ENCODE data around the gene RTP4. TPM values are rescaled to one million over a fixed set of nuclear protein-coding genes. Genes with fewer than 3 reads are reported as not detected.

Gene RTP4
- total and polyA plus RNA-seq, 2 of the 8 experiments (the other 6 are each of a cell fraction or from before 2014, with no cell fraction given) = not detected

- CTCF ChIA-PET (ENCODE audit: partially characterized antibody) = interaction anchor here (0.6 to 1.3 kb wide), 5 partner anchors 36 to 348 kb away, joined by 3 read pairs; no protein-coding TSS in a partner anchor
- Histone ChIP-seq H3K56ac (replicated peaks; ENCODE audit: insufficient read length, low read depth, low read length) (no peak overlapping the region), H3K23ac (ENCODE audit: insufficient read length) (no peak overlapping the region), H3K79me1 (ENCODE audit: low read depth, low read length) (no peaks in the 10 kb centered on the region), H4K5ac (ENCODE audit: insufficient read length, low read depth, low read length) (no peak overlapping the region), H3K23me2 (ENCODE audit: low read depth, low read length) (no peaks in the 10 kb centered on the region), H4K91ac (replicated peaks; ENCODE audit: insufficient read length, low read length) (no peak overlapping the region), H4K20me1 (replicated peaks in 1 of 2; ENCODE audit: control insufficient read depth in 1 of 2, insufficient read depth in 2 of 2, low read length in 2 of 2) (no peaks in the 10 kb centered on the region), H3K9me3 (ENCODE audit: insufficient read depth in 2 of 2, low read depth in 1 of 2, low read length in 1 of 2) (peaks cover 0 to 7% of the 10 kb centered on the region in 2 experiments; a peak in 1 of 4 replicates), H2BK15ac (ENCODE audit: low read length) (no peak overlapping the region), H4K8ac (ENCODE audit: extremely low read depth, insufficient read depth, low read length) (no peak overlapping the region), H3K4me2 (ENCODE audit: insufficient read depth in 1 of 2, low read depth in 2 of 2, low read length in 2 of 2) (no peak overlapping the region), H2BK120ac (replicated peaks; ENCODE audit: low read depth, low read length) (no peak overlapping the region), H3K79me2 (ENCODE audit: control insufficient read depth in 1 of 2, insufficient read depth in 2 of 2, low read length in 2 of 2) (no peaks in the 10 kb centered on the region), H3K18ac (ENCODE audit: extremely low read depth, low read length) (no peak overlapping the region), H3K27ac (ENCODE audit: low read depth, low read length) (no peak overlapping the region), H3K4me1 (replicated peaks in 1 of 4; ENCODE audit: control insufficient read depth in 3 of 4, insufficient read depth in 4 of 4, low read length in 3 of 4) (peaks cover 0 to 8% (median 5%) of the 10 kb centered on the region in 4 experiments; a peak in 3 of 7 replicates), H2BK20ac (ENCODE audit: low read length) (no peak overlapping the region), H3K9ac (replicated peaks in 1 of 4; ENCODE audit: extremely low read depth in 1 of 4, low read depth in 3 of 4, low read length in 3 of 4) (no peak overlapping the region), H3K14ac (ENCODE audit: insufficient read length) (no peak overlapping the region), H2BK12ac (ENCODE audit: low read depth, low read length) (no peak overlapping the region; the same call in 1 of the 2 replicates), H2AFZ (ENCODE audit: low read length) (no peak overlapping the region), H3K4ac (replicated peaks; ENCODE audit: insufficient read length, low read depth, low read length) (no peak overlapping the region), H3K27me3 (replicated peaks in 1 of 4; ENCODE audit: control insufficient read depth in 3 of 4, extremely low read depth in 1 of 4, insufficient read depth in 3 of 4, low read length in 3 of 4) (no peaks in the 10 kb centered on the region), H2AK5ac (ENCODE audit: low read depth, low read length) (no peak overlapping the region), H3K4me3 (ENCODE audit: extremely low read depth in 1 of 4, insufficient read depth in 2 of 4, low read depth in 3 of 4, low read length in 4 of 4) (no peak overlapping the region), H3K36me3 (ENCODE audit: control insufficient read depth in 2 of 4, insufficient read depth in 4 of 4, low read length in 3 of 4) (no peaks in the 10 kb centered on the region), H2BK5ac (ENCODE audit: low read depth, low read length) (no peak overlapping the region)
- FAIRE-seq (no peak), DNase-seq (ENCODE audit: low read depth in 1 of 2, low spot score in 2 of 2) (no peak)
- TF ChIP-seq BRCA1 (IDR thresholded peaks at IDR 0.05; ENCODE audit: low read depth, low read length) (no peak), TAF1 (IDR thresholded peaks at IDR 0.05; ENCODE audit: low read depth, low read length) (no peak), RBBP5 (IDR thresholded peaks at IDR 0.05; ENCODE audit: borderline replicate concordance, low read depth, low read length) (no peak), TAF7 (optimal IDR thresholded peaks at IDR 0.05; ENCODE audit: borderline replicate concordance, low read depth, low read length) (no peak), JUN (IDR thresholded peaks at IDR 0.05; ENCODE audit: low read depth, low read length) (no peak), GTF2F1 (IDR thresholded peaks at IDR 0.05; ENCODE audit: borderline replicate concordance, low read depth, low read length) (no peak), EZH2 (IDR thresholded peaks at IDR 0.05; ENCODE audit: low read depth, low read length, severe bottlenecking) (no peak)
- WGBS, 2 experiments (ENCODE audit: extremely low coverage in 1 of 2, insufficient coverage in 1 of 2, insufficient read length in 1 of 2, insufficient replicate concordance in 2 of 2, low coverage in 1 of 2, low lambda C conversion rate in 2 of 2, missing lambda C conversion rate in 1 of 2) = 90% methylated on average over 22 of the region's 29 CpGs; no CpG with 5 or more reads in 1 of the 2 experiments
- POLR2A ChIA-PET (ENCODE audit: partially characterized antibody) = no interaction called here
These were observed 553 bp upstream of the RTP4 start for GRCh38 chr3:187367561-187368103.
